DND-41 (cell line): ENCODE measurements around the gene PSPH.

Source experiments
- ATAC-seq: fragments of 200-7000 bp; cut with Tn5 transposase; 3 replicates; pipeline ENCODE4 v1.9.1; 2021; ENCODE audit warnings: low read depth; ENCODE audit not compliant: insufficient read depth
- DNase-seq: peaks from one replicate; pipeline ENCODE4 v3.0.0-alpha.2; 2020
- H2AFZ ChIP-seq: 2 replicates; pipeline ENCODE4 v1.6.0; 2012; ENCODE audit warnings: low read depth, low read length
- H3K27ac ChIP-seq: 2 replicates; pipeline ENCODE4 v1.5.1; 2012; ENCODE audit warnings: low read length, inconsistent platforms
- H3K27me3 ChIP-seq: fragments of 200-600 bp; sonication (generic); 2 replicates; pipeline ENCODE4 v1.6.0; 2012; ENCODE audit warnings: low read length, mild to moderate bottlenecking, inconsistent platforms; ENCODE audit not compliant: insufficient read depth, poor library complexity
- H3K36me3 ChIP-seq: 2 replicates; pipeline ENCODE4 v1.5.1; 2012; ENCODE audit warnings: low read length, inconsistent platforms; ENCODE audit not compliant: insufficient read depth
- H3K4me1 ChIP-seq: 2 replicates; pipeline ENCODE4 v1.5.1; 2012; ENCODE audit warnings: mild to moderate bottlenecking, low read length; ENCODE audit not compliant: insufficient read depth
- H3K4me2 ChIP-seq: 2 replicates; pipeline ENCODE4 v1.6.0; 2012; ENCODE audit warnings: mild to moderate bottlenecking, moderate library complexity, low read length, inconsistent platforms; ENCODE audit not compliant: insufficient read depth
- H3K4me3 ChIP-seq, 2 experiments: fragments of 200-600 bp in 1 of 2; shearing (Covaris generic) in 1 of 2; 2 replicates each; pipeline ENCODE4 v1.5.1; 2012 to 2016; ENCODE audit warnings: inconsistent platforms in 2 of 2, low read length in 2 of 2, mild to moderate bottlenecking in 2 of 2, low read depth in 1 of 2, moderate library complexity in 1 of 2
- H3K79me2 ChIP-seq: 2 replicates; pipeline ENCODE4 v1.6.0; 2012; ENCODE audit warnings: low read length, inconsistent platforms; ENCODE audit not compliant: insufficient read depth
- H3K9ac ChIP-seq: 2 replicates; pipeline ENCODE4 v1.6.0; 2012; ENCODE audit warnings: low read depth, mild to moderate bottlenecking, inconsistent platforms, low read length, moderate library complexity
- H3K9me3 ChIP-seq: 2 replicates; pipeline ENCODE4 v1.5.1; 2012; ENCODE audit warnings: low read length, moderate library complexity, mild to moderate bottlenecking, inconsistent platforms; ENCODE audit not compliant: insufficient read depth, severe bottlenecking
- H4K20me1 ChIP-seq: 2 replicates; pipeline ENCODE4 v1.6.0; 2012; ENCODE audit warnings: low read length; ENCODE audit not compliant: insufficient read depth
- EZH2 ChIP-seq: IDR thresholded peaks from 3 replicates; pipeline ENCODE4 v1.6.1; 2012; ENCODE audit warnings: borderline replicate concordance, low read depth, mild to moderate bottlenecking, moderate library complexity, low read length, inconsistent platforms; ENCODE audit not compliant: severe bottlenecking
- TF ChIP-seq, protein P1 (sequence below): IDR thresholded peaks from 2 replicates; pipeline ENCODE4 v1.5.1; 2012; ENCODE audit warnings: borderline replicate concordance, low read length, moderate library complexity, mild to moderate bottlenecking; ENCODE audit not compliant: poor library complexity, severe bottlenecking; ENCODE audit errors: extremely low read depth

Gene PSPH

DNA sequence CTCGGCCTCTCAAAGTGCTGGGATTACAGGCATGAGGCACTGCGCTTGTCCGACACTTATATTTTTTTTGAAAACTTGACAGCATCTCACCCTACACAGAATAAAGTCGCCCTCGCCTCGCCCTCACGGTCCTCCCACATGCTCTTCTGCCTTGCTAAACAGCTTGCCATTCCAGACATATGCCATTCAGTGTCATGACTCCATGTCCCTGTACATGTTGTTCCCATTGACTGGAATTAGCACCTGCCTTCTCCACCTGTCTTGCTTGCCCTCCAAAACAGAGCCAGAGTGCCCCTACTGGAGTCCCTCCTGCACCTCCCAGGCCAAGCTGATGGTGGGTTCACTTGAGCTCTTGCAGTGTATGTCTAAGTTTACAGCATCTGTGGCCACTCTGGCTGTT is 80.7 kb downstream of the PSPH start:
- Histone ChIP-seq H3K4me2 (no peak overlapping the region), H3K9ac (no peak overlapping the region), H3K4me1 (peaks cover 17% of the 10 kb centered on the region), H2AFZ (no peak overlapping the region), H3K4me3 (no peak overlapping the region), H3K27me3 (no peaks in the 10 kb centered on the region), H3K9me3 (no peaks in the 10 kb centered on the region), H3K36me3 (peaks cover 28% of the 10 kb centered on the region), H4K20me1 (peaks cover 42% of the 10 kb centered on the region), H3K27ac (no peak overlapping the region), H3K79me2 (peaks cover 94% of the 10 kb centered on the region)
- ATAC-seq = no peak
- no peak for DNase-seq
- TF ChIP-seq, protein P1, sequence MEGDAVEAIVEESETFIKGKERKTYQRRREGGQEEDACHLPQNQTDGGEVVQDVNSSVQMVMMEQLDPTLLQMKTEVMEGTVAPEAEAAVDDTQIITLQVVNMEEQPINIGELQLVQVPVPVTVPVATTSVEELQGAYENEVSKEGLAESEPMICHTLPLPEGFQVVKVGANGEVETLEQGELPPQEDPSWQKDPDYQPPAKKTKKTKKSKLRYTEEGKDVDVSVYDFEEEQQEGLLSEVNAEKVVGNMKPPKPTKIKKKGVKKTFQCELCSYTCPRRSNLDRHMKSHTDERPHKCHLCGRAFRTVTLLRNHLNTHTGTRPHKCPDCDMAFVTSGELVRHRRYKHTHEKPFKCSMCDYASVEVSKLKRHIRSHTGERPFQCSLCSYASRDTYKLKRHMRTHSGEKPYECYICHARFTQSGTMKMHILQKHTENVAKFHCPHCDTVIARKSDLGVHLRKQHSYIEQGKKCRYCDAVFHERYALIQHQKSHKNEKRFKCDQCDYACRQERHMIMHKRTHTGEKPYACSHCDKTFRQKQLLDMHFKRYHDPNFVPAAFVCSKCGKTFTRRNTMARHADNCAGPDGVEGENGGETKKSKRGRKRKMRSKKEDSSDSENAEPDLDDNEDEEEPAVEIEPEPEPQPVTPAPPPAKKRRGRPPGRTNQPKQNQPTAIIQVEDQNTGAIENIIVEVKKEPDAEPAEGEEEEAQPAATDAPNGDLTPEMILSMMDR = no peak
- TF ChIP-seq EZH2 = no peak

DNA sequence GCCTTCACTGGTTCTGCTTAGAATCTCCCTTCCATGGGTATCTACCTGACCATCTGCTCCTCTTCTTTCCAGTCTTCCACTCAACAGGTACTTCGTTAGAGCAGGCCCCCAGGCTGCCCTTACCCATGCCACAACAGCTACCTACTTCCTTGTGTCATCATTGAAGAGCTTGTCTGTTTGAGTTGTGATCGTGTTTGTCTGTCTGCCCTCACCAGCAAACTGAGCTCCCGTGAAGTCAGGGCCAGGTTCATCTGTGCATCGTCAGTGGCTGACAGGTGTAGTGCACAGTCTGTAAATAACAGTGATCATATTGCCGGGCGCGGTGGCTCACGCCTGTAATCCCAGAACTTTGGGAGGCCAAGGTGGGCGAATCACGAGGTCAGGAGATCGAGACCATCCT is 81.9 kb downstream of the PSPH start:
- peaks cover 34% of the 10 kb centered on the region for H4K20me1 ChIP-seq
- ATAC-seq (no peak), DNase-seq (no peak)
- no peak overlapping the region for H2AFZ ChIP-seq
- peaks cover 96% of the 10 kb centered on the region for H3K79me2 ChIP-seq
- H3K36me3 ChIP-seq = peaks cover 28% of the 10 kb centered on the region
- H3K4me3 ChIP-seq = no peak overlapping the region
- H3K27me3 ChIP-seq = no peaks in the 10 kb centered on the region
- no peak overlapping the region for H3K9ac ChIP-seq
- H3K4me2 ChIP-seq = no peak overlapping the region
- no peak for TF ChIP-seq EZH2
- TF ChIP-seq, protein P1 = no peak
- H3K4me1 ChIP-seq = peaks cover 21% of the 10 kb centered on the region
- H3K9me3 ChIP-seq = no peaks in the 10 kb centered on the region
- H3K27ac ChIP-seq = no peak overlapping the region

DNA sequence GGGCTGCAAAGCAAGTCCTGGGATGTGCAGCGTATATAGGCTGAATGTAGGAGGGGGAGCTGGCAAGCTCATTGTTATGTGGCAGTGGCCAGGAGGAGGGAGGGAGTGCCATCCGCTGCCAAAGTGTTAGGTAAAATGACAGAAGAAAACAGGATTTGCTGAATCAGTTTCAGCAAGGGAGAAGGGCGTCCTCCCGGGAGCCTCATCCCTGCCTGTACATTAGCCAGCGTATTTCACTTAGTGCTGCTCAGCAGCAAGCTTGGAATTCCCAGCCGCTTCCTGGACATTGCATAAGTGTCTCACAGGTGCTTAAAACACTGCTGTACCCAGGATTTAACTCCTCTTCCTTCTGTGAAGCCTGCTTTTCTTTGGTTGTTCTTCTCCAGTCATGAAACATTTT is 84.4 kb downstream of the PSPH start:
- no peak overlapping the region for H3K9ac ChIP-seq
- H3K79me2 ChIP-seq = peaks cover 83% of the 10 kb centered on the region
- no peak overlapping the region for H3K4me2 ChIP-seq
- no peaks in the 10 kb centered on the region for H3K9me3 ChIP-seq
- H3K4me1 ChIP-seq = peaks cover 33% of the 10 kb centered on the region
- no peak for DNase-seq
- H4K20me1 ChIP-seq = peaks cover 25% of the 10 kb centered on the region
- no peak for TF ChIP-seq EZH2
- TF ChIP-seq, protein P1 = no peak
- no peaks in the 10 kb centered on the region for H3K27me3 ChIP-seq
- H3K4me3 ChIP-seq = no peak overlapping the region
- no peak overlapping the region for H2AFZ ChIP-seq
- peaks cover 28% of the 10 kb centered on the region for H3K36me3 ChIP-seq
- ATAC-seq = no peak
- no peak overlapping the region for H3K27ac ChIP-seq
